ENCODE measurements around the gene TPI1.

- no peak for TF ChIP-seq POLR2A (IDR thresholded peaks at IDR 0.05)
- TF ChIP-seq, protein P1, sequence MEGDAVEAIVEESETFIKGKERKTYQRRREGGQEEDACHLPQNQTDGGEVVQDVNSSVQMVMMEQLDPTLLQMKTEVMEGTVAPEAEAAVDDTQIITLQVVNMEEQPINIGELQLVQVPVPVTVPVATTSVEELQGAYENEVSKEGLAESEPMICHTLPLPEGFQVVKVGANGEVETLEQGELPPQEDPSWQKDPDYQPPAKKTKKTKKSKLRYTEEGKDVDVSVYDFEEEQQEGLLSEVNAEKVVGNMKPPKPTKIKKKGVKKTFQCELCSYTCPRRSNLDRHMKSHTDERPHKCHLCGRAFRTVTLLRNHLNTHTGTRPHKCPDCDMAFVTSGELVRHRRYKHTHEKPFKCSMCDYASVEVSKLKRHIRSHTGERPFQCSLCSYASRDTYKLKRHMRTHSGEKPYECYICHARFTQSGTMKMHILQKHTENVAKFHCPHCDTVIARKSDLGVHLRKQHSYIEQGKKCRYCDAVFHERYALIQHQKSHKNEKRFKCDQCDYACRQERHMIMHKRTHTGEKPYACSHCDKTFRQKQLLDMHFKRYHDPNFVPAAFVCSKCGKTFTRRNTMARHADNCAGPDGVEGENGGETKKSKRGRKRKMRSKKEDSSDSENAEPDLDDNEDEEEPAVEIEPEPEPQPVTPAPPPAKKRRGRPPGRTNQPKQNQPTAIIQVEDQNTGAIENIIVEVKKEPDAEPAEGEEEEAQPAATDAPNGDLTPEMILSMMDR (IDR thresholded peaks at IDR 0.05), result no peak
- TF ChIP-seq EP300 (IDR thresholded peaks at IDR 0.05; ENCODE audit: low read depth), result no peak
- no peak for TF ChIP-seq POLR2AphosphoS5 (IDR thresholded peaks at IDR 0.05)
These were observed 25.3 kb upstream of the TPI1 start for GRCh38 chr12:6842075-6842474.
